Retinal pigment epithelial cell (primary cell): ENCODE data around the gene TNPO3.
A peak's percentile ranks its signal among the peaks of the same experiment; 100 is the strongest.

Experiments
- DNase-seq: peaks from one replicate; pipeline ENCODE4 v3.0.0-alpha.2; 2010; ENCODE audit warnings: low read depth
- H3K4me3 ChIP-seq: 2 replicates; pipeline ENCODE4 v1.5.1; 2011; ENCODE audit warnings: mild to moderate bottlenecking, low read length, control low read depth, moderate library complexity
- CTCF ChIP-seq: conservative IDR thresholded peaks from 2 replicates; pipeline ENCODE4 v1.5.1; 2011; ENCODE audit warnings: low read depth, low read length, control low read depth, inconsistent platforms

The TNPO3 gene

GRCh38 chr7:129094501-129094900 lies 39.6 kb upstream of the TNPO3 start:
- no peak for TF ChIP-seq CTCF
- H3K4me3 ChIP-seq = no peak overlapping the region
- no peak for DNase-seq

GRCh38 chr7:129093867-129094456 lies 39.1 kb upstream of the TNPO3 start:
- no peak for TF ChIP-seq CTCF
- H3K4me3 ChIP-seq = no peak overlapping the region
- DNase-seq = no peak

GRCh38 chr7:129091484-129092002 lies 36.6 kb upstream of the TNPO3 start:
- peak; percentile 99 for TF ChIP-seq CTCF
- no peak overlapping the region for H3K4me3 ChIP-seq
- DNase-seq = no peak

GRCh38 chr7:129090300-129090907 lies 35.5 kb upstream of the TNPO3 start:
- DNase-seq = no peak

GRCh38 chr7:129089521-129090212 lies 34.8 kb upstream of the TNPO3 start:
- no peak for DNase-seq
- TF ChIP-seq CTCF = no peak

More at GRCh38 chr7:129090300-129090907, 35.5 kb upstream of the TNPO3 start:
- no peak for TF ChIP-seq CTCF
- no peak overlapping the region for H3K4me3 ChIP-seq

GRCh38 chr7:129084801-129085551 lies 30.1 kb upstream of the TNPO3 start:
- TF ChIP-seq CTCF = no peak

More at GRCh38 chr7:129089521-129090212, 34.8 kb upstream of the TNPO3 start:
- no peak overlapping the region for H3K4me3 ChIP-seq

More at GRCh38 chr7:129084801-129085551, 30.1 kb upstream of the TNPO3 start:
- DNase-seq = no peak
- no peak overlapping the region for H3K4me3 ChIP-seq
